ENCODE data around the gene ATP9A.

- TF ChIP-seq MAX (IDR thresholded peaks at IDR 0.05; ENCODE audit: low read depth, low read length) (no peak), POLR2A (IDR thresholded peaks at IDR 0.05; ENCODE audit: extremely low read depth, insufficient read length) (no peak), MYC (IDR thresholded peaks at IDR 0.05; ENCODE audit: low read depth, low read length) (no peak)
- TF ChIP-seq, protein P1, sequence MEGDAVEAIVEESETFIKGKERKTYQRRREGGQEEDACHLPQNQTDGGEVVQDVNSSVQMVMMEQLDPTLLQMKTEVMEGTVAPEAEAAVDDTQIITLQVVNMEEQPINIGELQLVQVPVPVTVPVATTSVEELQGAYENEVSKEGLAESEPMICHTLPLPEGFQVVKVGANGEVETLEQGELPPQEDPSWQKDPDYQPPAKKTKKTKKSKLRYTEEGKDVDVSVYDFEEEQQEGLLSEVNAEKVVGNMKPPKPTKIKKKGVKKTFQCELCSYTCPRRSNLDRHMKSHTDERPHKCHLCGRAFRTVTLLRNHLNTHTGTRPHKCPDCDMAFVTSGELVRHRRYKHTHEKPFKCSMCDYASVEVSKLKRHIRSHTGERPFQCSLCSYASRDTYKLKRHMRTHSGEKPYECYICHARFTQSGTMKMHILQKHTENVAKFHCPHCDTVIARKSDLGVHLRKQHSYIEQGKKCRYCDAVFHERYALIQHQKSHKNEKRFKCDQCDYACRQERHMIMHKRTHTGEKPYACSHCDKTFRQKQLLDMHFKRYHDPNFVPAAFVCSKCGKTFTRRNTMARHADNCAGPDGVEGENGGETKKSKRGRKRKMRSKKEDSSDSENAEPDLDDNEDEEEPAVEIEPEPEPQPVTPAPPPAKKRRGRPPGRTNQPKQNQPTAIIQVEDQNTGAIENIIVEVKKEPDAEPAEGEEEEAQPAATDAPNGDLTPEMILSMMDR (IDR thresholded peaks at IDR 0.05; ENCODE audit: low read depth, low read length) = no peak
These were observed 138.7 kb downstream of the ATP9A start for GRCh38 chr20:51629399-51630058.
